BE2C (cell line): ENCODE data around the gene SLIRP.

ENCODE experiments used
- DNase-seq: peaks from one replicate; pipeline ENCODE4 v3.0.0-alpha.2; 2020
- H3K27me3 ChIP-seq: fragments of 250-450 bp; sonication (Bioruptor Pico); 2 replicates; pipeline ENCODE4 v1.5.1; 2020; ENCODE audit warnings: mild to moderate bottlenecking
- H3K36me3 ChIP-seq: fragments of 250-450 bp; sonication (Bioruptor Pico); 2 replicates; pipeline ENCODE4 v1.5.1; 2020; ENCODE audit warnings: mild to moderate bottlenecking
- H3K4me1 ChIP-seq: fragments of 250-450 bp; sonication (Bioruptor Pico); 2 replicates; pipeline ENCODE4 v1.5.1; 2020
- H3K4me3 ChIP-seq: 2 replicates; pipeline ENCODE4 v1.5.1; 2011; ENCODE audit warnings: low read depth, low read length
- H3K9me3 ChIP-seq: fragments of 250-450 bp; sonication (Bioruptor Pico); 2 replicates; pipeline ENCODE4 v1.5.1; 2020
- TF ChIP-seq, protein P1 (sequence below): IDR thresholded peaks from 2 replicates; pipeline ENCODE4 v1.5.1; 2012; ENCODE audit warnings: mild to moderate bottlenecking, low read depth, low read length

The SLIRP gene

DNA sequence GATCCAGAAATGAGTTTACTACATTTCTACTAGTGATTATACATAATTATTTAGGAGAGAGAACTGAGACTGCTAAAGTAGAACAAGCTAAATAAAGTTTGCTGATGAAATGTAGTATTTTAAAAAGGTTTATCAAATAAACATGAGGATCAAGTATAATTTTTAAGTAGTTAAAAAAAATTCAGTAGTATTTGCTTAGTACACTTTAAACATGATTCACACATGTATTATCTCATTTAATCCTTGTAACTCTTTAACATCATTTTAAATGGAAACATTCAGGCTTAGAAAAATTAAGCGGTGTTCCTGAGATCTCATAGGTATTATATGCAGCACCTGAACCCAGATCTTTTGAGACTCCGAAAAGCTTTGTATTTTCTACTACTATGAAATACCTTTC is 44.4 kb downstream of the SLIRP start:
- Histone ChIP-seq H3K27me3 (no peaks in the 10 kb centered on the region), H3K36me3 (peaks cover 61% of the 10 kb centered on the region), H3K4me3 (no peak overlapping the region), H3K9me3 (no peaks in the 10 kb centered on the region), H3K4me1 (no peaks in the 10 kb centered on the region)
- DNase-seq = no peak
- TF ChIP-seq, protein P1, sequence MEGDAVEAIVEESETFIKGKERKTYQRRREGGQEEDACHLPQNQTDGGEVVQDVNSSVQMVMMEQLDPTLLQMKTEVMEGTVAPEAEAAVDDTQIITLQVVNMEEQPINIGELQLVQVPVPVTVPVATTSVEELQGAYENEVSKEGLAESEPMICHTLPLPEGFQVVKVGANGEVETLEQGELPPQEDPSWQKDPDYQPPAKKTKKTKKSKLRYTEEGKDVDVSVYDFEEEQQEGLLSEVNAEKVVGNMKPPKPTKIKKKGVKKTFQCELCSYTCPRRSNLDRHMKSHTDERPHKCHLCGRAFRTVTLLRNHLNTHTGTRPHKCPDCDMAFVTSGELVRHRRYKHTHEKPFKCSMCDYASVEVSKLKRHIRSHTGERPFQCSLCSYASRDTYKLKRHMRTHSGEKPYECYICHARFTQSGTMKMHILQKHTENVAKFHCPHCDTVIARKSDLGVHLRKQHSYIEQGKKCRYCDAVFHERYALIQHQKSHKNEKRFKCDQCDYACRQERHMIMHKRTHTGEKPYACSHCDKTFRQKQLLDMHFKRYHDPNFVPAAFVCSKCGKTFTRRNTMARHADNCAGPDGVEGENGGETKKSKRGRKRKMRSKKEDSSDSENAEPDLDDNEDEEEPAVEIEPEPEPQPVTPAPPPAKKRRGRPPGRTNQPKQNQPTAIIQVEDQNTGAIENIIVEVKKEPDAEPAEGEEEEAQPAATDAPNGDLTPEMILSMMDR = no peak

DNA sequence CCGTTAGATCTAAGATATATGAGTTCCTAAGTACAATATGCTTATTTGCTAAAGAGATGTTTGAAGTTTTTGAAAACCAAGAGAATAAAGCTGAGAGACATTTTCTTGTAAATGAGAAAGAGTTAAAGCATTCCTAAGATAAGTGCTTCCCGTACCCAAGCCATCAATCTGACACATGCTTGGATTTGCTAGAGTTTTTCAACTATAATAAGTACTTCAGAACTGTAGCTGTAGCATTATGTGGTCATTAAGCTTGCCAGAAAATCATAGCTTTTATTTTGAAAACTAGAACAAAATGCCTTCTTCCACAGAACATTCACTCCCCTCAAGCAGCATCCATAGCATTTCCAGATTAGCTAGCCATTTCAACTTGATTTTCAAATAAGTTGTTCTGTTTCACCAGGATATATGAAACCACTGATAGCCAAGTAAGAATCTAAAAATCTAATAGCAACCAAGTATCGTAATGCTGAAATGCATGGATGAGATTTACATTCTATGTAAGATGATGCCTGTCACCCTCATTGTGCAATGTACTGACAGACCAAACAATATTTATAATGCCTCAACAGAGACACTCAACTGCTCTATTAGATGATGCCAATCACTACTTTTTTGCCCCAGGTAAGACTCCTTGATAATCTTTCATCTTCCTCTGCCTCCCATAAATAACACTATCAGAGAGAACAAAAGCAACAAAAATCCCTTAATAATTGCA is 45.1 kb downstream of the SLIRP start:
- H3K9me3 ChIP-seq = no peaks in the 10 kb centered on the region
- H3K4me3 ChIP-seq = no peak overlapping the region
- H3K27me3 ChIP-seq = no peaks in the 10 kb centered on the region
- H3K36me3 ChIP-seq = peaks cover 59% of the 10 kb centered on the region
- no peak for DNase-seq
- H3K4me1 ChIP-seq = no peaks in the 10 kb centered on the region
- TF ChIP-seq, protein P1 = no peak

DNA sequence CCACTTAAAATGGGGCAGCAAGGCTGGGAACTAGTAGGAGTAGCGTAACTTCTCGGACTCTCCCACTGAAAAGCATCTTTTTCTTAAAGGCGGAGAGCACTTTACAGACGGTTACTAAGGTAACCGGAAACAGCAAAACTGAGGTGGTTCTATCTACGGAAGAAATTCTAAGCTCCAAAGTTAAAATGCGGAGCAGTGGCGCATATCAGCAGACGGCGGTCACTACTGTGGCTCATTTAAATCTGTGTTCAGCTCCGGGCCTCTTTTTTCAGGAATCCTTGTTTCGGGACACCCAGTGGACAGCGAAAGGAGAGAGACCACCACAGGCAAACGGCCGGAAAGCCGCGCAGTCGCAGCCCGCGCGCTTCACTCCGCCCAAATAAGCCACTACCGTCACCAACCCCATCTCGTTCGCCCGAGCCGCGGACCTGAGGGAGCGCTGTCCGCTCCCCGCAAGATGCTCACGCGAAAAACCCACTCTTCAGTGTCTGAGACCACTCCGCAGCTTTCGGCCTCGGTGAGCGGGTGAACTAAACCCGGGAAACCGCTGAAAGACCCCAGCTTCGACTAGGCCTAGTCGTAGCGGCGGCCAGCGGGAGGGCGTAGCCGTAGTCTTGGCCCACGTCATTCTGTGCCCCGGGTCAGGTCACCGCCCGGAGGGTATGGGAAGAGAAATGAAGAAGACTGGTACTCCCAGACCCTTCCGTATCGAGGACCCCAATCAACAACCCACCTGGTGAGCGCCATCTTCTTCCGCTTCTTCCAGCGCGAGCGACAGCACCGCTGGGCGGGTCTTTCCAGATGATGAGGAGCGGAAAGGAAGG is 52.7 kb downstream of the SLIRP start, which contains the start of gene SNW1:
TSS of gene SNW1 (minus strand) at position 776 of the 824 bp plus-strand sequence. CDS start at position 747, 29 bp downstream.
- TF ChIP-seq, protein P1 = no peak
- peaks cover 12% of the 10 kb centered on the region for H3K36me3 ChIP-seq
- peaks cover 4% of the 10 kb centered on the region; the same call in 1 of the 2 replicates for H3K4me1 ChIP-seq
- no peaks in the 10 kb centered on the region; the same call in 1 of the 2 replicates for H3K9me3 ChIP-seq
- peak within 1 kb of the TSS; percentile 99 for H3K4me3 ChIP-seq
- DNase-seq = peak; percentile 94
- H3K27me3 ChIP-seq = no peaks in the 10 kb centered on the region

DNA sequence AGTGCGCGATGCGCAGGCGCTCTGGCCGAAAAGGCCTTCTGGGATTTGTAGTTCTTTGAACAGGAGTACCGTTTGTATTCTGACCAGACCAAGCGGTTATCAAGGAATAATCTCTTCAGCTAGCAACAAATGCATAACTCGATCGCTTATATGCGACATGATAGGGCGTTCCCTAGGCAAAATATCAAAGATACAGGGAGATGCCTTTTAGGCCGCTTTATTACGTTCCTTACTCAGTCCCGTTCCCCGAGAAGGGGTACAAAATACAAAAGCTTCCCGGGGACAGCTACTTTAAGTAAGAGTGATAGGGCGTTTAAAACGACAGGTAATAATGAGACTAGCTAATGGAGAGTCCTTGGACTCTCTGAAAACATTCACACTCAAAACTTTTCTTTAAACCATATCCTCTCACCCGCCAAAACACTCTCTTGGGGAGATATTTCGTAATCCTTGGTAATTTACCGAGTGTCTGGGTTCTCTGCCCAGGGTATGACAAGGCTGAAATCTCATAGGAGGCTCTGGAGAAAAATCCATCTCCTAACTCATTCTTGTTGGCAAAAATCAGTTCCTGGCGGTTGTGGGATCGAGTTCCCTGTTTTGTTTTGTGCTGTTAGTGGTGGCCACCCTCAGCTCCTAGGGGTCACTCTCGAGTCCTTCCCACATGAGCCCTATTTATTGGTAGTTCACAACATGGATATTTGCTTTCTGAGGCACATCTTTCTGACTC is 53.5 kb downstream of the SLIRP start:
- Histone ChIP-seq H3K9me3 (no peaks in the 10 kb centered on the region; the same call in 1 of the 2 replicates), H3K27me3 (no peaks in the 10 kb centered on the region), H3K36me3 (peaks cover 9% of the 10 kb centered on the region), H3K4me1 (peaks cover 4% of the 10 kb centered on the region; the same call in 1 of the 2 replicates), H3K4me3 (peak overlapping the region; percentile 99)
- peak; percentile 47 for DNase-seq
- TF ChIP-seq, protein P1 = peak; percentile 61

DNA sequence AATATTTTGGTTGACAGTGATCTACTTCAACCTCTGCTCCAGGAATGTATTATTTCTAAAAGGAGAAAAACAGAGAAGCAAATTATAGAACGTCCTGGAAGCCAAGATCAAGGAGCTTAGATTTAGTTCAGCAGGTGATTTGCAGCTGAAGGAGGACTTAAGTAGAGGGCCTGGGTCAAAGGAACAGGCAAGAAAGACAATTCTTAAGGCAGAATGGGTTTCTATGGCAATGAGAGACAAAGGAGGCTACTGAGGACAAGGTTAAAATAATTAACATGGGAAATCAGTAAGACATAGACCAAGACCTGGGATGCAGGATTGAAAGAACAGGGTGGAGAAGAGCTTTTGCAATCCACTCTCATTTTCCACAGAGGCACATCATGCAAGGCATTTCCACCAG is 55.4 kb downstream of the SLIRP start:
- DNase-seq = no peak
- TF ChIP-seq, protein P1 = no peak
- no peaks in the 10 kb centered on the region for H3K27me3 ChIP-seq
- H3K36me3 ChIP-seq = peaks cover 5% of the 10 kb centered on the region
- H3K9me3 ChIP-seq = no peaks in the 10 kb centered on the region; the same call in 1 of the 2 replicates
- peaks cover 4% of the 10 kb centered on the region; the same call in 1 of the 2 replicates for H3K4me1 ChIP-seq
- no peak overlapping the region for H3K4me3 ChIP-seq
